HepG2 (cell line): ENCODE measurements around the gene SRPRB. TPM values are rescaled to one million over a fixed set of nuclear protein-coding genes. Genes with fewer than 3 reads are reported as not detected.

ENCODE experiments used
- ATF4 ChIP-seq, 2 experiments: fragments of 450-650 bp in 1 of 2; sonication (generic) in 1 of 2; formaldehyde crosslinking; IDR thresholded peaks; 2 replicates each; pipeline versions ENCODE4 v1.5.0 to v1.8.0; 2020 to 2022; ENCODE audit warnings: mild to moderate bottlenecking in 1 of 2, missing genetic modification reagents in 1 of 2
- CAMTA2 ChIP-seq: sonication (generic); formaldehyde crosslinking; IDR thresholded peaks from 2 replicates; pipeline ENCODE4 v1.4.0; 2020; ENCODE audit warnings: mild to moderate bottlenecking, missing genetic modification reagents, borderline replicate concordance
- CEBPB ChIP-seq: IDR thresholded peaks from 2 replicates; pipeline ENCODE4 v1.6.1; 2011; ENCODE audit warnings: low read depth, low read length, improper control_type of control experiment, borderline replicate concordance
- CENPX ChIP-seq: sonication (generic); formaldehyde crosslinking; IDR thresholded peaks from 2 replicates; pipeline ENCODE4 v1.9.0; 2021; ENCODE audit warnings: mild to moderate bottlenecking, missing genetic modification reagents, moderate library complexity
- CREB1 ChIP-seq, 2 experiments: fragments of 450-650 bp in 1 of 2; IDR thresholded peaks; 2 replicates each; pipeline ENCODE4 v1.6.1; 2016 to 2017; ENCODE audit warnings: control low read depth in 1 of 2, mild to moderate bottlenecking in 1 of 2, missing compliant biosample characterization in 1 of 2, missing genetic modification characterization in 1 of 2
- KDM1A ChIP-seq: IDR thresholded peaks from 2 replicates; pipeline ENCODE4 v1.6.1; 2016; ENCODE audit warnings: missing compliant biosample characterization
- NR2F6 ChIP-seq, 2 experiments: IDR thresholded peaks; 2 replicates each; pipeline ENCODE4 v1.6.1; 2016; ENCODE audit warnings: antibody characterized with exemption in 1 of 2, mild to moderate bottlenecking in 1 of 2
- ZNF12 ChIP-seq: sonication (generic); formaldehyde crosslinking; IDR thresholded peaks from 2 replicates; pipeline ENCODE4 v1.5.0; 2020; ENCODE audit warnings: missing genetic modification reagents
- ZNF138 ChIP-seq: sonication (generic); formaldehyde crosslinking; IDR thresholded peaks from 2 replicates; pipeline ENCODE4 v1.5.0; 2020; ENCODE audit warnings: mild to moderate bottlenecking, low read depth, missing genetic modification reagents
- ZNF556 ChIP-seq: sonication (generic); formaldehyde crosslinking; IDR thresholded peaks from 2 replicates; pipeline ENCODE4 v1.4.0; 2020; ENCODE audit warnings: mild to moderate bottlenecking, missing genetic modification reagents, borderline replicate concordance
- ZNF569 ChIP-seq: sonication (generic); formaldehyde crosslinking; IDR thresholded peaks from 2 replicates; pipeline ENCODE4 v1.5.0; 2020; ENCODE audit warnings: mild to moderate bottlenecking, missing genetic modification reagents, moderate library complexity, borderline replicate concordance
- ZNF597 ChIP-seq: sonication (generic); formaldehyde crosslinking; IDR thresholded peaks from 2 replicates; pipeline ENCODE4 v1.5.0; 2020; ENCODE audit warnings: missing genetic modification reagents
- ZNF883 ChIP-seq: sonication (generic); formaldehyde crosslinking; IDR thresholded peaks from 2 replicates; pipeline ENCODE4 v1.5.1; 2020; ENCODE audit warnings: mild to moderate bottlenecking, missing genetic modification reagents; ENCODE audit errors: not compliant biosample characterization
- ZSCAN5A ChIP-seq: sonication (generic); formaldehyde crosslinking; IDR thresholded peaks from 2 replicates; pipeline ENCODE4 v1.8.0; 2022; ENCODE audit warnings: mild to moderate bottlenecking, missing genetic modification reagents, borderline replicate concordance
- polyA plus RNA-seq, 8 experiments: library from polyadenylated mRNA; depleted of rRNA in 3 of 8; stranded (reverse) in 7 of 8; unstranded in 1 of 8; fragments of >200 nt; fragmentation: Illumina TruSeq in 4 of 8; extraction: Trizol in 4 of 8; gene quantifications; 2 replicates each; pipeline versions ENCODE4 v1.2.1 to v1.2.3, GENCODE V29; 2011 to 2016; ENCODE audit warnings: low read depth in 4 of 8, missing spikeins in 1 of 8, mixed read lengths in 1 of 8; ENCODE audit not compliant: insufficient read depth in 1 of 8
- total RNA-seq, 5 experiments: library from RNA; depleted of rRNA; stranded (reverse); fragments of >200 nt; fragmentation: Illumina TruSeq; extraction: Trizol; gene quantifications; 2 replicates each; pipeline ENCODE4 v1.2.3, GENCODE V29; 2016; ENCODE audit warnings: low read depth in 1 of 5
- TF ChIP-seq, protein P1 (sequence below), 2 experiments: sonication (generic) in 1 of 2; formaldehyde crosslinking in 1 of 2; IDR thresholded peaks; 2 replicates each; pipeline versions ENCODE4 v1.6.1 to v1.9.0; 2014 to 2022; ENCODE audit warnings: antibody characterized with exemption in 1 of 2, borderline replicate concordance in 1 of 2, inconsistent platforms in 1 of 2, low read depth in 1 of 2, missing genetic modification reagents in 1 of 2
- TF ChIP-seq, protein P2 (sequence below): IDR thresholded peaks from 2 replicates; pipeline ENCODE4 v1.6.1; 2016

Gene SRPRB
- total and polyA plus RNA-seq, 2 of the 13 experiments (the other 11 are each of a cell fraction or from before 2014, with no cell fraction given): 41.0 to 111 TPM

DNA sequence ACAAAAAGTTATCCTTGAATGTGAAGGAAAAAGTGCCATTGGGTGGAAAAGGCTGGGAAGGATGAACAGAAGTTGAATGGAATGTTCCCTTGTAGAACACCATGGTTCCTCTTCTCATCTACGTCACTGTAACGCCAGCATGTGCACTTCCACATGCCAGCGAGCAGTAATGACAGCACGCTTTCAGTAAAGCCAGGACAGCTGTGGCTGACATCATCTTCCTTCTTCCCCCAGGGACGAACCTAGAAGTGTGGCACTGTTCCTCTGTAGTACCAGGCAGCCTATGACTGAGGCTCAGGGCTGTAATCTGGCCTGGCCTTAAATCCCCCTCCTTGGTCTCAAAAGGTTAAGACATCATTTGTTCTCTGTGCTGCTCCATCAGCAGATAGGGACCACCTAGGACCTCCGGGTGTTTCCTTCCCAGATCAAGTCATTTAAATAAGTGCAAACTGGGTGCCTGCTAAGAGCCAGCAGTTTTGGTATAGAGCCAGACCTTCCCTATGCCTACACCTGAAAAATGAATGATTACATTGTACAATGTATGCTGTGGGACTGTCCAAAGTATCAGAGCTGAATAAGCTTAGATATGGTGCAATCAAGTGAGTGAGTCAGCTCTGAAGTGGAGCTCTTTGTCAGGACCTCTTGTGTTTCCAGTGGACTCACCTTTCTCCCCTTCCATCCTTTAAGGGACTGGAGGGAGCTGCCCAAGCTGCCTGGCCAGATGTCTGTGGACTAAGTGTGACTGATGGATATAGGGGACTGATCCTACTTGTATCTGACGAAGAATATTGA lies 5.6 kb upstream of the SRPRB start (continued):
- no peak for TF ChIP-seq ZNF138 (CRISPR knock-in tag)
- TF ChIP-seq ZNF569: no peak
- TF ChIP-seq, protein P1, sequence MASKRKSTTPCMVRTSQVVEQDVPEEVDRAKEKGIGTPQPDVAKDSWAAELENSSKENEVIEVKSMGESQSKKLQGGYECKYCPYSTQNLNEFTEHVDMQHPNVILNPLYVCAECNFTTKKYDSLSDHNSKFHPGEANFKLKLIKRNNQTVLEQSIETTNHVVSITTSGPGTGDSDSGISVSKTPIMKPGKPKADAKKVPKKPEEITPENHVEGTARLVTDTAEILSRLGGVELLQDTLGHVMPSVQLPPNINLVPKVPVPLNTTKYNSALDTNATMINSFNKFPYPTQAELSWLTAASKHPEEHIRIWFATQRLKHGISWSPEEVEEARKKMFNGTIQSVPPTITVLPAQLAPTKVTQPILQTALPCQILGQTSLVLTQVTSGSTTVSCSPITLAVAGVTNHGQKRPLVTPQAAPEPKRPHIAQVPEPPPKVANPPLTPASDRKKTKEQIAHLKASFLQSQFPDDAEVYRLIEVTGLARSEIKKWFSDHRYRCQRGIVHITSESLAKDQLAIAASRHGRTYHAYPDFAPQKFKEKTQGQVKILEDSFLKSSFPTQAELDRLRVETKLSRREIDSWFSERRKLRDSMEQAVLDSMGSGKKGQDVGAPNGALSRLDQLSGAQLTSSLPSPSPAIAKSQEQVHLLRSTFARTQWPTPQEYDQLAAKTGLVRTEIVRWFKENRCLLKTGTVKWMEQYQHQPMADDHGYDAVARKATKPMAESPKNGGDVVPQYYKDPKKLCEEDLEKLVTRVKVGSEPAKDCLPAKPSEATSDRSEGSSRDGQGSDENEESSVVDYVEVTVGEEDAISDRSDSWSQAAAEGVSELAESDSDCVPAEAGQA (IDR thresholded peaks at IDR 0.05; ENCODE audit: low read depth): no peak
- TF ChIP-seq, protein P1 (CRISPR knock-in tag; IDR thresholded peaks at IDR 0.05; ENCODE audit: borderline replicate concordance): no peak
- TF ChIP-seq ZSCAN5A (CRISPR knock-in tag): no peak
- TF ChIP-seq ZNF597 (CRISPR knock-in tag): no peak
- no peak for TF ChIP-seq NR2F6 (IDR thresholded peaks at IDR 0.05)
- no peak for TF ChIP-seq NR2F6 (CRISPR knock-in tag; IDR thresholded peaks at IDR 0.05)
- TF ChIP-seq, protein P2, sequence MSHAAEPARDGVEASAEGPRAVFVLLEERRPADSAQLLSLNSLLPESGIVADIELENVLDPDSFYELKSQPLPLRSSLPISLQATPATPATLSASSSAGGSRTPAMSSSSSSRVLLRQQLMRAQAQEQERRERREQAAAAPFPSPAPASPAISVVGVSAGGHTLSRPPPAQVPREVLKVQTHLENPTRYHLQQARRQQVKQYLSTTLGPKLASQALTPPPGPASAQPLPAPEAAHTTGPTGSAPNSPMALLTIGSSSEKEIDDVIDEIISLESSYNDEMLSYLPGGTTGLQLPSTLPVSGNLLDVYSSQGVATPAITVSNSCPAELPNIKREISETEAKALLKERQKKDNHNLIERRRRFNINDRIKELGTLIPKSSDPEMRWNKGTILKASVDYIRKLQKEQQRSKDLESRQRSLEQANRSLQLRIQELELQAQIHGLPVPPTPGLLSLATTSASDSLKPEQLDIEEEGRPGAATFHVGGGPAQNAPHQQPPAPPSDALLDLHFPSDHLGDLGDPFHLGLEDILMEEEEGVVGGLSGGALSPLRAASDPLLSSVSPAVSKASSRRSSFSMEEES (CRISPR knock-in tag): no peak
- no peak for TF ChIP-seq ZNF883
- TF ChIP-seq ATF4 (CRISPR knock-in tag; IDR thresholded peaks at IDR 0.05): 0 out of 4 replicates have a peak, but pooled peaks of 1 of the 2 experiments have one; percentile 30
- TF ChIP-seq CENPX: no peak
- peak; percentile 95 for TF ChIP-seq ZNF12
- TF ChIP-seq KDM1A (CRISPR knock-in tag): no peak
- TF ChIP-seq CREB1 (IDR thresholded peaks at IDR 0.05): 0 out of 2 replicates have a peak, but pooled peaks have one; percentile 21
- no peak for TF ChIP-seq CREB1 (CRISPR knock-in tag; IDR thresholded peaks at IDR 0.05)
- no peak for TF ChIP-seq CAMTA2 (CRISPR knock-in tag)
- peak; percentile 93 for TF ChIP-seq CEBPB
- TF ChIP-seq ZNF556 (CRISPR knock-in tag): no peak
